ENCODE measurements around the gene ZNF282. TPM values are rescaled to one million over a fixed set of nuclear protein-coding genes. Genes with fewer than 3 reads are reported as not detected.

ZNF282 gene
- total RNA-seq, 1 donor from 2014 or later, result 17.9 TPM

DNA sequence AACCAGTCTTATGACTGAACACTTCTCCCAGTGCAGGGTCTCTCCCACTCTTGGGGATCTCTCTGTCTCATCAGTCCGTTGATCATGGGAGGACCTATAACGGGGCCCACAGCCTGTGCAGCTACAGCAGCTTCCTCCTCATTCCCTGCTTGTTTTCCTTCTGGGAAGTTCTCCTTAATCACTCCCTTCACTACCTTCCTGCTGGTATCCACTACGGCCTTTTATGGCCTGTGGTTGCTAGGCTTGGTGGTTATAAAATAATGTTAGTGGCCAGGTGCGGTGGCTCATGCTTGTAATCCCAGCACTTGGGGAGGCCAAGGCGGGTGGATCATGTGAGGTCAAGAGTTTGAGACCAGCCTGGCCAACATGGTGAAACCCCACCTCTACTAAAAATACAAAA, 3.5 kb upstream of the ZNF282 start:
- Histone ChIP-seq H3K27ac (no peak overlapping the region), H3K4me3 (no peak overlapping the region), H3K27me3 (no peaks in the 10 kb centered on the region), H3K4me1 (peaks cover 11 to 13% of the 10 kb centered on the region in 2 donors), H3K9me3 (no peaks in the 10 kb centered on the region), H3K36me3 (no peaks in the 10 kb centered on the region)
- intact Hi-C loops (cut with DNase I), result loop anchor here (10.0 kb wide), 1 partner anchor 523 kb away; a partner anchor contains a TSS
- DNase-seq (ENCODE audit: low spot score in 2 of 2), result no peak
- TF ChIP-seq CTCF (IDR thresholded peaks at IDR 0.05), result no peak

DNA sequence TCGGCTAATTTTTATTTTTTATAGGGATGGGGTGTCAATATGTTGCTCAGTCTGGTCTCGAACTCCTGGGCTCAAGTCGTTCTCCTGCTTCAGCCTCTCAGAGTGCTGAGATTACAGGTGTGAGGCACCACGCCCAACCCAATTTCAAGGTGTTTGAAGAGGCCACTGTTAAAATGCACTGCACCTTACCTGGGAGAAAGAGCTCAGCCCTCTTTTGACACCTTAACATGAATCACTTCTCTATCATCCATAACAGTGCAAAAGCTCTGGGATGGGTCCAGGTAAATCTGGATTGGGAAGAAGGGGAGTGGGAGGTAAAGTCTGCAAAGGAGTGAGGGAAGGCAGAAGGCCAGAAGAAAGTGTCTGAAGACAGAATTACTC, 557 bp upstream of the ZNF282 start:
- no peak for DNase-seq (ENCODE audit: low spot score in 2 of 2)
- peak overlapping the region; percentile 79 to 98 for H3K4me3 ChIP-seq
- H3K4me1 ChIP-seq, result peaks cover 20 to 22% of the 10 kb centered on the region in 2 donors
- H3K27ac ChIP-seq, result peak overlapping the region; percentile 80 to 95
- H3K9me3 ChIP-seq, result no peaks in the 10 kb centered on the region
- no peak for TF ChIP-seq CTCF (IDR thresholded peaks at IDR 0.05)
- H3K27me3 ChIP-seq, result no peaks in the 10 kb centered on the region
- intact Hi-C loops (cut with DNase I), result loop anchor here (5.0 to 10.0 kb wide), 4 partner anchors 47 to 520 kb away; partner anchors contain the start of genes PDIA4, ZNF398 and ZNF425
- H3K36me3 ChIP-seq, result peaks cover 17% of the 10 kb centered on the region in 2 donors

DNA sequence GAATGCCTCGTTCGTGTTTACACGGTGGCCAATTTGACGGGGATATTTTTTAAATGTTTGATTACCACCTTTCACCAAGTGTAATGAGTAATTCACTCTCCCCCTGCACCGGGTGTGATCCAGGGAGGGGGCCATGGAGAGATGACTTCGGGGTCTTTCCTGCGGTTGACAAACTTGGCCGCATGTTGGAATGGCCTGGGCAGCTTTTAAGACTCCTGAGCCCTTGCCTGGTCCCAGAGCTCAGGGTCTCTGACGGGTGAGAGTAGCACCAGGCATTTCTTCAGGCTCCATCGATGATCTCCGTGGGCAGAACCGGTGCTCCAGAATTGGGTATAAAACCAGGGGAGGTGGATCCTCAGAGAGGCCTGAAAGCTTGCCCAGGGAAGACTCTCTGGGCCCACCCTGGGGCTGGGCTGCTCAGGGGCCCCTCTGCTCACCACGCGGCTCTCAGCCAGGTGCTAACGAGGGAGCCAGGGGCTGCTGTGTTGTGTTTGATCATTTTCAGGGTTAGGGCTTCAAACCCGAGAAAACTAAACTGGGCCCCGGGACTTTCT, 882 bp downstream of the ZNF282 start:
- TF ChIP-seq CTCF (IDR thresholded peaks at IDR 0.05), result no peak
- peak overlapping the region; percentile 80 to 95 for H3K27ac ChIP-seq
- peaks cover 20 to 22% of the 10 kb centered on the region in 2 donors for H3K4me1 ChIP-seq
- H3K27me3 ChIP-seq, result no peaks in the 10 kb centered on the region
- peaks cover 31 to 32% of the 10 kb centered on the region in 2 donors for H3K36me3 ChIP-seq
- peak overlapping the region; percentile 79 to 98 for H3K4me3 ChIP-seq
- DNase-seq (ENCODE audit: low spot score in 2 of 2), result no peak
- H3K9me3 ChIP-seq, result no peaks in the 10 kb centered on the region
- intact Hi-C loops (cut with DNase I), result loop anchor here (5.0 to 10.0 kb wide), 4 partner anchors 49 to 519 kb away; partner anchors contain the start of genes PDIA4, ZNF398 and ZNF425

GRCh38 chr7:149196705-149197171, 1.4 kb downstream of the ZNF282 start:
- no peak for DNase-seq (ENCODE audit: low spot score in 2 of 2)
- TF ChIP-seq CTCF (IDR thresholded peaks at IDR 0.05), result no peak
- intact Hi-C loops (cut with DNase I), result loop anchor here (5.0 to 10.0 kb wide), 4 partner anchors 49 to 518 kb away; partner anchors contain the start of genes PDIA4, ZNF398 and ZNF425

DNA sequence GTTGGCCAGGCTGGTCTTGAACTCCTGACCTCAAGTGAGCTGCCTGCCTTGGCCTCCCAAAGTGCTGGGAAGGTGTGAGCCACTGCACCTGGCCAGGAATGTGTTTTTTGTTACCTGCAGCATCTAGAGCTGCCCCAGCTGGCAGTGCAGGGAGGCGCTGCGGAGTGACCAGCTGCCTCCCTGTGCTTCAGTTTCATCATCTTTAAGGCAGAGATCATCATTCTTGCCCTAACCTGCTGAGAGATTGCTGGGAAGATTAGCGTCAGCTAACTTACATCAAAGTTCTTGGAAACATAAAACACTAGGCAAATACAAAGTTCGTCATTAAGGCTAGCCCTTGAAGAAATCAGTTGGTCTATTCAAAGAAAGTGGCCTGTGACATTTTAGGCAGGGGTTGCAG, 2.3 kb downstream of the ZNF282 start:
- DNase-seq (ENCODE audit: low spot score in 2 of 2), result no peak
- Histone ChIP-seq H3K4me3 (peak overlapping the region in 1 of 2 donors; percentile 98), H3K4me1 (peaks cover 20 to 22% of the 10 kb centered on the region in 2 donors), H3K27me3 (no peaks in the 10 kb centered on the region), H3K9me3 (no peaks in the 10 kb centered on the region), H3K27ac (no peak overlapping the region), H3K36me3 (peaks cover 45 to 46% of the 10 kb centered on the region in 2 donors)
- no peak for TF ChIP-seq CTCF (IDR thresholded peaks at IDR 0.05)
- intact Hi-C loops (cut with DNase I), result loop anchor here (5.0 to 10.0 kb wide), 4 partner anchors 50 to 517 kb away; partner anchors contain the start of genes PDIA4, ZNF398 and ZNF425

More at GRCh38 chr7:149196705-149197171, 1.4 kb downstream of the ZNF282 start:
- Histone ChIP-seq H3K9me3 (no peaks in the 10 kb centered on the region), H3K4me3 (peak overlapping the region; percentile 79 to 98), H3K27me3 (no peaks in the 10 kb centered on the region), H3K4me1 (peaks cover 20 to 22% of the 10 kb centered on the region in 2 donors), H3K27ac (peak overlapping the region; percentile 80 to 95), H3K36me3 (peaks cover 36 to 37% of the 10 kb centered on the region in 2 donors)

Data from ascending aorta (tissue), 2 donors.